HG03432 (cell line): Measurements from ENCODE around the gene RNF213.

Experiments used
- ATAC-seq: cut with Tn5 transposase; IDR thresholded peaks from one replicate; pipeline ENCODE4 v1.9.1; 2021; ENCODE audit warnings: mild to moderate bottlenecking, moderate library complexity; ENCODE audit not compliant: unreplicated experiment

Gene RNF213

GRCh38 chr17:80428363-80428762 lies 167.7 kb downstream of the RNF213 start:
- no peak for ATAC-seq

- ATAC-seq = no peak
Measured at GRCh38 chr17:80428796-80429195, 168.1 kb downstream of the RNF213 start.

- no peak for ATAC-seq
Measured at GRCh38 chr17:80429356-80430275, 169.0 kb downstream of the RNF213 start.

GRCh38 chr17:80430446-80431245 lies 170.0 kb downstream of the RNF213 start:
- no peak for ATAC-seq

GRCh38 chr17:80431246-80432195 lies 170.9 kb downstream of the RNF213 start:
- no peak for ATAC-seq

GRCh38 chr17:80432350-80432955 lies 171.8 kb downstream of the RNF213 start:
- no peak for ATAC-seq

- no peak for ATAC-seq
Measured at GRCh38 chr17:80432961-80433550, 172.4 kb downstream of the RNF213 start.

GRCh38 chr17:80433916-80434666 lies 173.4 kb downstream of the RNF213 start:
- ATAC-seq = no peak

- ATAC-seq = no peak
Measured at GRCh38 chr17:80437532-80437931, 176.9 kb downstream of the RNF213 start.

GRCh38 chr17:80438806-80439205 lies 178.2 kb downstream of the RNF213 start:
- ATAC-seq = no peak

- ATAC-seq = no peak
Measured at GRCh38 chr17:80439499-80439898, 178.8 kb downstream of the RNF213 start.

GRCh38 chr17:80441133-80441578 lies 180.5 kb downstream of the RNF213 start:
- no peak for ATAC-seq

- ATAC-seq = no peak
Measured at GRCh38 chr17:80441598-80442322, 181.1 kb downstream of the RNF213 start.

- ATAC-seq = no peak
Measured at GRCh38 chr17:80442323-80442659, 181.6 kb downstream of the RNF213 start.

GRCh38 chr17:80442764-80443163 lies 182.1 kb downstream of the RNF213 start:
- no peak for ATAC-seq

GRCh38 chr17:80443498-80443897 lies 182.8 kb downstream of the RNF213 start:
- no peak for ATAC-seq

GRCh38 chr17:80443916-80444643 lies 183.4 kb downstream of the RNF213 start:
- ATAC-seq = no peak

GRCh38 chr17:80444644-80444979 lies 184.0 kb downstream of the RNF213 start:
- no peak for ATAC-seq
